ENCODE data around the gene KLHL24. TPM values are rescaled to one million over a fixed set of nuclear protein-coding genes. Genes with fewer than 3 reads are reported as not detected.
"Not testable (repeated sequence)": the region's sequence is repeated elsewhere in the genome, so short reads cannot be mapped to it uniquely, and the experiment has no call there.

The KLHL24 gene
- total RNA-seq, 6 experiments from 2014 or later = 5.6 to 15.1 (median 6.7) TPM

GRCh38 chr3:183638101-183638852, 2.9 kb downstream of the KLHL24 start:
- H3K9me3 Mint-ChIP-seq = no peaks in the 10 kb centered on the region
- no peaks in the 10 kb centered on the region for H3K27me3 Mint-ChIP-seq (ENCODE audit: insufficient read depth)
- peaks cover 27% of the 10 kb centered on the region for H3K4me1 Mint-ChIP-seq (ENCODE audit: low read depth)
- DNase-seq = no peak
- H3K27ac Mint-ChIP-seq = no peak overlapping the region
- no peak for TF ChIP-seq CTCF (IDR thresholded peaks at IDR 0.05)
- no peaks in the 10 kb centered on the region for H3K36me3 Mint-ChIP-seq (ENCODE audit: low read depth)
- no peak overlapping the region for H3K4me3 Mint-ChIP-seq

DNA sequence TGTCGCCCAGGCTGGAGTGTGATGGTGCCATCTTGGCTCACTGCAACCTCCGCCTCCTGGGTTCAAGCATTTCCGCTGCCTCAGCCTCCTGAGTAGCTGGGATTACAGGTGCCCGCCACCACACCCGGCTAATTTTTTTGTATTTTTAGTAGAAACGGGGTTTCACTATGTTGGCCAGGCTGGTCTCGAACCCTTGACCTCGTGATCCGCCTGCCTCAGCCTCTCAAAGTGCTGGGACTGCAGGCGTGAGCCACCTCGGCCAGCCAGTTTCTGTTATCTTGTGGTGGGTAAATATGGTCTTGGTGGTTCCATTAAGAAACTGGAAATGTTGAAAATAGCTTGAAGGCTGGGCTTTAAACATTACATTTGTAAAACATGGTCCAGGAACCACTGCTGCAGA, 5.2 kb downstream of the KLHL24 start:
- not testable (repeated sequence) for H3K36me3 Mint-ChIP-seq (ENCODE audit: low read depth); H3K4me3 Mint-ChIP-seq; H3K9me3 Mint-ChIP-seq; H3K27me3 Mint-ChIP-seq (ENCODE audit: insufficient read depth); H3K27ac Mint-ChIP-seq; DNase-seq
- peaks cover 18% of the 10 kb centered on the region for H3K4me1 Mint-ChIP-seq (ENCODE audit: low read depth)

DNA sequence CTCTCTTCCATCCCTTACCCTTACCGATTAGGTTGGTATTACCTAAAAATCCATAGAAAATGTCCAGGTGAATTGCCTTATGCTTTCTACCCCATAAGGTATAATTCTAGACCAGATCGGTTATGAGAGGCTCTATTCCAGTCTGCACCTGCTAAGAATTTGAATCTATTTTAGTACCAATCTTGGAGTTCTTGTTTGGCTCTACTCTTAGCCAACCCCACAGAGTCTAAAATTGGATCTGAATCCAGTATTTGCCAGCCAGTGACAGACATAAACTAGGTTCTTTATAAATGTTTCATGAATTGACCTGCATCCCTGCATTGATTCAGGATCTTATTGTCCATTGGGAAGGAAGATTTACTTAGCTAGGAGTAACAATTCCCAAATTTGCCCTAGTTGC, 6.5 kb downstream of the KLHL24 start:
- Mint-ChIP-seq H3K4me1 (ENCODE audit: low read depth) (peaks cover 16% of the 10 kb centered on the region), H3K27me3 (ENCODE audit: insufficient read depth) (no peaks in the 10 kb centered on the region), H3K4me3 (no peak overlapping the region), H3K9me3 (no peaks in the 10 kb centered on the region), H3K27ac (no peak overlapping the region), H3K36me3 (ENCODE audit: low read depth) (no peaks in the 10 kb centered on the region)
- DNase-seq = no peak
- TF ChIP-seq CTCF (IDR thresholded peaks at IDR 0.05) = no peak

GRCh38 chr3:183644244-183644643, 8.8 kb downstream of the KLHL24 start:
- no peaks in the 10 kb centered on the region for H3K9me3 Mint-ChIP-seq
- H3K36me3 Mint-ChIP-seq (ENCODE audit: low read depth) = no peaks in the 10 kb centered on the region
- no peak for DNase-seq
- no peaks in the 10 kb centered on the region for H3K4me1 Mint-ChIP-seq (ENCODE audit: low read depth)
- no peak overlapping the region for H3K27ac Mint-ChIP-seq
- no peaks in the 10 kb centered on the region for H3K27me3 Mint-ChIP-seq (ENCODE audit: insufficient read depth)
- TF ChIP-seq CTCF (IDR thresholded peaks at IDR 0.05) = no peak
- H3K4me3 Mint-ChIP-seq = no peak overlapping the region

GRCh38 chr3:183645254-183645653, 9.8 kb downstream of the KLHL24 start:
- no peak for TF ChIP-seq CTCF (IDR thresholded peaks at IDR 0.05)
- no peaks in the 10 kb centered on the region for H3K27me3 Mint-ChIP-seq (ENCODE audit: insufficient read depth)
- H3K4me3 Mint-ChIP-seq = no peak overlapping the region
- no peak for DNase-seq
- H3K4me1 Mint-ChIP-seq (ENCODE audit: low read depth) = peaks cover 7% of the 10 kb centered on the region
- no peaks in the 10 kb centered on the region for H3K36me3 Mint-ChIP-seq (ENCODE audit: low read depth)
- H3K27ac Mint-ChIP-seq = no peak overlapping the region
- no peaks in the 10 kb centered on the region for H3K9me3 Mint-ChIP-seq

DNA sequence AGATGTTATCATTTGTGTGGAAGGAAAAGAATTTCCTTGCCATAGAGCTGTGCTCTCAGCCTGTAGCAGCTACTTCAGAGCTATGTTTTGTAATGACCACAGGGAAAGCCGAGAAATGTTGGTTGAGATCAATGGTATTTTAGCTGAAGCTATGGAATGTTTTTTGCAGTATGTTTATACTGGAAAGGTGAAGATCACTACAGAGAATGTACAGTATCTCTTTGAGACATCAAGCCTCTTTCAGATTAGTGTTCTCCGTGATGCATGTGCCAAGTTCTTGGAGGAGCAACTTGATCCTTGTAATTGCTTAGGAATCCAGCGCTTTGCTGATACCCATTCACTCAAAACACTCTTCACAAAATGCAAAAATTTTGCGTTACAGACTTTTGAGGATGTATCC, 15.1 kb downstream of the KLHL24 start:
- no peak overlapping the region for H3K4me3 Mint-ChIP-seq
- no peak overlapping the region for H3K27ac Mint-ChIP-seq
- TF ChIP-seq CTCF (IDR thresholded peaks at IDR 0.05) = no peak
- H3K27me3 Mint-ChIP-seq (ENCODE audit: insufficient read depth) = no peaks in the 10 kb centered on the region; the same call in 1 of the 2 replicates
- peak; percentile 50 for DNase-seq
- H3K4me1 Mint-ChIP-seq (ENCODE audit: low read depth) = peaks cover 14% of the 10 kb centered on the region
- H3K9me3 Mint-ChIP-seq = peaks cover 28% of the 10 kb centered on the region
- H3K36me3 Mint-ChIP-seq (ENCODE audit: low read depth) = peaks cover 27% of the 10 kb centered on the region

Data from HFFc6 (cell line).